ENCODE measurements around the gene AP2B1. TPM values are rescaled to one million over a fixed set of nuclear protein-coding genes. Genes with fewer than 3 reads are reported as not detected.

AP2B1 gene
- total RNA-seq, 1 donor from 2014 or later: 145 TPM

- Histone ChIP-seq H3K36me3 (no peaks in the 10 kb centered on the region), H3K4me3 (no peak within 1 kb of the TSS), H3K4me1 (peaks cover 19% of the 10 kb centered on the region), H3K27me3 (ENCODE audit: low read depth) (no peaks in the 10 kb centered on the region), H3K27ac (no peak within 1 kb of the TSS), H3K9me3 (no peaks in the 10 kb centered on the region)
- no peak for DNase-seq
- no peak for TF ChIP-seq CTCF (IDR thresholded peaks at IDR 0.05)
- ATAC-seq: no peak
- intact Hi-C loops (cut with DNase I): no loop called here
Observed at GRCh38 chr17:35760587-35760986, 173.5 kb downstream of the AP2B1 start, which contains the start of gene C17orf50. C17orf50 (plus strand) TSS chr17:35760887; CDS start chr17:35760942, 55 bp downstream.

GRCh38 chr17:35761601-35762000, 174.5 kb downstream of the AP2B1 start:
- Histone ChIP-seq H3K27ac (no peak overlapping the region), H3K4me3 (no peak overlapping the region), H3K4me1 (peaks cover 19% of the 10 kb centered on the region), H3K9me3 (no peaks in the 10 kb centered on the region), H3K36me3 (no peaks in the 10 kb centered on the region), H3K27me3 (ENCODE audit: low read depth) (no peaks in the 10 kb centered on the region)
- no peak for DNase-seq
- no peak for ATAC-seq
- TF ChIP-seq CTCF (IDR thresholded peaks at IDR 0.05): no peak
- intact Hi-C loops (cut with DNase I): no loop called here

- Histone ChIP-seq H3K4me3 (peak overlapping the region; percentile 57), H3K36me3 (no peaks in the 10 kb centered on the region), H3K4me1 (peaks cover 19% of the 10 kb centered on the region), H3K9me3 (no peaks in the 10 kb centered on the region), H3K27me3 (ENCODE audit: low read depth) (no peaks in the 10 kb centered on the region), H3K27ac (no peak overlapping the region)
- intact Hi-C loops (cut with DNase I): no loop called here
- DNase-seq (no peak), ATAC-seq (no peak)
- no peak for TF ChIP-seq CTCF (IDR thresholded peaks at IDR 0.05)
Observed at GRCh38 chr17:35763767-35764122, 176.6 kb downstream of the AP2B1 start.

- no peaks in the 10 kb centered on the region for H3K9me3 ChIP-seq
- H3K4me1 ChIP-seq: peaks cover 19% of the 10 kb centered on the region
- H3K36me3 ChIP-seq: no peaks in the 10 kb centered on the region
- peak overlapping the region; percentile 38 for H3K27ac ChIP-seq
- DNase-seq (peak; percentile 93), ATAC-seq (peak; percentile 96 to 97)
- intact Hi-C loops (cut with DNase I): no loop called here
- TF ChIP-seq CTCF (IDR thresholded peaks at IDR 0.05): peak; percentile 92
- H3K27me3 ChIP-seq (ENCODE audit: low read depth): no peaks in the 10 kb centered on the region
- peak overlapping the region; percentile 57 for H3K4me3 ChIP-seq
Observed at GRCh38 chr17:35764123-35764991, 177.2 kb downstream of the AP2B1 start.

DNA sequence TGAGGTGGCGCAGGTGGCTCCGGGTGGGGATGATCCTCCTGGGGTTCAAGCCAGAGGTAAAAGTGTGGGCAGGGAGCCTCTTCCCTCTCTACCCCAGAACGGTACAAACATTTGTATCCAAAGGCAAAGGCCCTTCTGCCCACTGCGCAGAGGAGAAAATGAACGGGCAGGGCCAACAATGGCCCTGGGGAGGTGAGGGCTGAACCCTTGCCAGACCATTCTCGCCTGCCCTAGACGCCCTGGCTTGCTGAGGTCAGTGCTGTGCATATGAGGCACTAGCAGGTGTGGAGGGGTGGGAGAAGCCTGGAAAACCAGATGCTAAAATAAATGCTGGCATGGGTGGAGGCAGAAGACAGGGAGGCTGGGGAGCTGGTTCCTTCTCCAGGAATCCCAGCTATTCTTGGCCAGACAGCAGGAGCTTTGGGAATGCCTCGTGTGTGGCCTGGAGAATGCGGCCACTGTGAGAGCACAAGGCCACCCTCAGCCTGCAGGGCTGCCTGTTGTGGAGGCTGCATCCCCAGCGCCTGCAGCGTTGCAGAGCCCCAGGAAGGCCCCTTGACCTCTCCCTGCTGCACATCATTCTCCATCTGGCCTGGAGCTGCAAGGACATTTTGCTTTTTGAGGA, 178.1 kb downstream of the AP2B1 start:
- Histone ChIP-seq H3K27me3 (ENCODE audit: low read depth) (no peaks in the 10 kb centered on the region), H3K4me3 (no peak overlapping the region), H3K36me3 (no peaks in the 10 kb centered on the region), H3K27ac (no peak overlapping the region), H3K4me1 (peaks cover 19% of the 10 kb centered on the region), H3K9me3 (no peaks in the 10 kb centered on the region)
- intact Hi-C loops (cut with DNase I): no loop called here
- TF ChIP-seq CTCF (IDR thresholded peaks at IDR 0.05): no peak
- no peak for DNase-seq
- ATAC-seq: no peak

All from lower lobe of right lung (tissue), 2 donors.